Measurements from ENCODE around the gene MYLIP.

DNA sequence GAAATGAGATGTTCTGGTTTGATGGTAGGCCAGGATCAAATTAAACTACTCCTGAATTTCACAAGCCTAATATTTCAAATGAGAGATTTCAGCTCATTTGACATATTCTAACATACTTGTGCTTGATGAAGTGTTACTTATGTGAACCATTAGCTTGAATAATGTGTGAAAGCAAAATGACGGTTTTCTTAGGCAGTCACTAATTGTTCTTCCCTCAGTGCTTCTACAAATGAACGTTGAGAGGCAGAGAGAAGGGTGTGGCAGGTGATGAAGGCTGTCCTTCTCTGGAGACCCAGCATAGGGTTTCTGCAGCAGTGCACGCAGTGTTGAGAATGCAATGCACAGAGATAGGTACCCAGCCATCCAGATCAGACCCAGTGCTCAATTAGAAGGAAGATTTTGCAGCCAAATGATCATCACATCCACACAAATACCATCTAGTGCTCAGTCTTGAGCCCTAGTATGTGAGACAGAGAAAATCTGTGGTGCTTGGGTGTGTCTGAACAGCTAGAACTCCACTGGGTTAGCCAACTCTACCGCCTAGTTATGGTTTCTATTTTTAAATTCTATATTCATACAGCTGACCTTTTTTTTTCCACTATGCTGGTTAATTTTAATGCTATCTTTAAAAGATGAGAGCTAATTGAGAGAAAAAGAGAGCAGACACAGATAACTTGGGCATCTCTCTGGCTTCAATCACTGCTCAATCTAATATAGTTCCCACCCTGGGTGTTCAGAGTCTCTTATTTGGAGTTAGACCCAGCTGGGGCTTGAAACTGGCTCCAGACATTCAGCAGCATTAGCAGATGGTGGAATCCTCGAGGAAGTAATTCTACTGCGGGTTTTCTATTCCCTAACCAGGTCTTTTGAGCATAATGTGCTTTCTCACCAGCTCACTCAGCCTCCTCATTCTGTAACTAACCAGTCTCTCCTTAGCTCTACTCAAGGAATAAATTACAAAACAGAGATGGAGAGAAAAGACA, 4.4 kb upstream of the MYLIP start:
- TF ChIP-seq, protein P1, sequence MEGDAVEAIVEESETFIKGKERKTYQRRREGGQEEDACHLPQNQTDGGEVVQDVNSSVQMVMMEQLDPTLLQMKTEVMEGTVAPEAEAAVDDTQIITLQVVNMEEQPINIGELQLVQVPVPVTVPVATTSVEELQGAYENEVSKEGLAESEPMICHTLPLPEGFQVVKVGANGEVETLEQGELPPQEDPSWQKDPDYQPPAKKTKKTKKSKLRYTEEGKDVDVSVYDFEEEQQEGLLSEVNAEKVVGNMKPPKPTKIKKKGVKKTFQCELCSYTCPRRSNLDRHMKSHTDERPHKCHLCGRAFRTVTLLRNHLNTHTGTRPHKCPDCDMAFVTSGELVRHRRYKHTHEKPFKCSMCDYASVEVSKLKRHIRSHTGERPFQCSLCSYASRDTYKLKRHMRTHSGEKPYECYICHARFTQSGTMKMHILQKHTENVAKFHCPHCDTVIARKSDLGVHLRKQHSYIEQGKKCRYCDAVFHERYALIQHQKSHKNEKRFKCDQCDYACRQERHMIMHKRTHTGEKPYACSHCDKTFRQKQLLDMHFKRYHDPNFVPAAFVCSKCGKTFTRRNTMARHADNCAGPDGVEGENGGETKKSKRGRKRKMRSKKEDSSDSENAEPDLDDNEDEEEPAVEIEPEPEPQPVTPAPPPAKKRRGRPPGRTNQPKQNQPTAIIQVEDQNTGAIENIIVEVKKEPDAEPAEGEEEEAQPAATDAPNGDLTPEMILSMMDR (IDR thresholded peaks at IDR 0.05) = no peak
- no peak for TF ChIP-seq EZH2 (IDR thresholded peaks at IDR 0.05; ENCODE audit: borderline replicate concordance, insufficient read depth, low read depth, low read length, poor library complexity, severe bottlenecking)

Measured in B cell (primary cell).